ENCODE data around the gene AOPEP. TPM values are rescaled to one million over a fixed set of nuclear protein-coding genes. Genes with fewer than 3 reads are reported as not detected.

Gene AOPEP
- total and polyA plus RNA-seq, 11 donors: 105 to 310 (median 185) TPM

DNA sequence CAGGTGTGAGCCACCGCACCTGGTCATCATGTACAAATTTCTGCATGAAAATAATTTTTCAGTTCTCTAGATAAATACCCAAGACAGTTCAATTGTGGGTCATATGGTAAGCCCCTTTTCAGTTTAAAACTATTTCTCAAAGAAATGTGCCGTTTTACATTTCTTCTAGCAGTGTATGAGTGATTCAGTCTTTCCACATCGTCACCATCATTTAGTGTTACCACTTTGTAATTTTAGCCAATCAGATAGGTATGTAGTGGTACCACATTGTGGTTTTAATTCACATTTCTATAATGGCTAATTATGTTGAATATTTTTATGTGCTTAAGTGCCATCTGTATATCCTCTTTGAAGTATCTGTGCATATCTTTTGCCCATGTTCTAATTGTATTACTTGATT, 163.1 kb downstream of the AOPEP start:
- DNase-seq (no peak), ATAC-seq (no peak)
- no peak overlapping the region for H3K4me3 ChIP-seq
- TF ChIP-seq, protein P1, sequence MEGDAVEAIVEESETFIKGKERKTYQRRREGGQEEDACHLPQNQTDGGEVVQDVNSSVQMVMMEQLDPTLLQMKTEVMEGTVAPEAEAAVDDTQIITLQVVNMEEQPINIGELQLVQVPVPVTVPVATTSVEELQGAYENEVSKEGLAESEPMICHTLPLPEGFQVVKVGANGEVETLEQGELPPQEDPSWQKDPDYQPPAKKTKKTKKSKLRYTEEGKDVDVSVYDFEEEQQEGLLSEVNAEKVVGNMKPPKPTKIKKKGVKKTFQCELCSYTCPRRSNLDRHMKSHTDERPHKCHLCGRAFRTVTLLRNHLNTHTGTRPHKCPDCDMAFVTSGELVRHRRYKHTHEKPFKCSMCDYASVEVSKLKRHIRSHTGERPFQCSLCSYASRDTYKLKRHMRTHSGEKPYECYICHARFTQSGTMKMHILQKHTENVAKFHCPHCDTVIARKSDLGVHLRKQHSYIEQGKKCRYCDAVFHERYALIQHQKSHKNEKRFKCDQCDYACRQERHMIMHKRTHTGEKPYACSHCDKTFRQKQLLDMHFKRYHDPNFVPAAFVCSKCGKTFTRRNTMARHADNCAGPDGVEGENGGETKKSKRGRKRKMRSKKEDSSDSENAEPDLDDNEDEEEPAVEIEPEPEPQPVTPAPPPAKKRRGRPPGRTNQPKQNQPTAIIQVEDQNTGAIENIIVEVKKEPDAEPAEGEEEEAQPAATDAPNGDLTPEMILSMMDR (IDR thresholded peaks at IDR 0.05): no peak
- no peak for TF ChIP-seq POLR2A (IDR thresholded peaks at IDR 0.05)
- WGBS, 4 donors: 97 to 100% (median 98%) methylated on average over 3 of the region's 3 CpGs
- peaks cover 0 to 17% (median 10%) of the 10 kb centered on the region in 12 donors for H3K4me1 ChIP-seq
- no peak overlapping the region for H3K27ac ChIP-seq
- H3K36me3 ChIP-seq: no peaks in the 10 kb centered on the region
- no peaks in the 10 kb centered on the region for H3K27me3 ChIP-seq
- H3K9me3 ChIP-seq: peaks cover 0 to 16% (median 2%) of the 10 kb centered on the region in 12 donors
- intact Hi-C loops (cut with DNase I): no loop called here

DNA sequence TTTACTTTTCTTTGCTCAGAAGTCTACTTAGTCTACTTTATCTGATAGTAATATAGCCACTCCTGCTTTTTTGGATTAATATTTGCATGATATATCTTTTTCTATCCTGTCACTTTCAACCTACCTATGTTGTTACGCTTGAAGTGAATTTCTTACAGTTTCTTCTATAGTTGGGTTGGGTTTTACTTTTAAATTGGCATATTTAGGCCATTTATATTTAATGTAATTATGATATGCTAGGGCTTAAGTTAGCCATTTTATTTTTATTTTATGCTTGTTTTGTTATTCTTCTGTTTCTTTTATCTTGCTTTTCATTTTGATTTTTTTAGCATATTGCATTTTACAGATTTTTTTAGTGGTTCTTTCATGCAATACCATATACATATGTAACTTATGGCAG, 164.7 kb downstream of the AOPEP start:
- no peak overlapping the region for H3K4me3 ChIP-seq
- intact Hi-C loops (cut with DNase I): no loop called here
- DNase-seq (no peak), ATAC-seq (no peak)
- H3K36me3 ChIP-seq: no peaks in the 10 kb centered on the region
- TF ChIP-seq POLR2A (IDR thresholded peaks at IDR 0.05): no peak
- TF ChIP-seq, protein P1 (IDR thresholded peaks at IDR 0.05): no peak
- H3K27ac ChIP-seq: no peak overlapping the region
- peaks cover 0 to 3% (median 0%) of the 10 kb centered on the region in 12 donors for H3K4me1 ChIP-seq
- WGBS, 4 donors: 96 to 99% (median 98%) methylated on average over 1 of the region's 1 CpG
- H3K9me3 ChIP-seq: peaks cover 0 to 16% (median 2%) of the 10 kb centered on the region in 12 donors
- H3K27me3 ChIP-seq: no peaks in the 10 kb centered on the region

DNA sequence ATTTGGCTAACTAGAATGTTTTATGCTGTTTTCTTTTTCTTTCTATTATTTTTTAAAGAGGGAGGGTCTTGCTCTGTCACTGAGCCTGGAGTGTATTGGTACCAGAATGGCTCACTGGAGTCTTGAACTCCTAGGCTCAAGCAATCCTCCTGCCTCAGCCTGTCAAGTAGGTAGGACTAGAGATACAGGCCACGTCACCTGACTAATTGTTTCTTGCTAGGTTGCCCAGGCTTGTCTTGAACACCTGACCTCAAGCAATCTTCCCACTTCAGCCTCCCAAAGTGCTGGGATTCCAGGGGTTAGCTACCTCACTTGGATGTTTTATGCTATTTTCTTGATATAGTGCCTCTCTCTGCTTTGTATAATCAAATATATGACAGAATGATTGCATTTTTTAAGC, 166.2 kb downstream of the AOPEP start:
- H3K27me3 ChIP-seq: no peaks in the 10 kb centered on the region
- intact Hi-C loops (cut with DNase I): no loop called here
- no peak for TF ChIP-seq POLR2A (IDR thresholded peaks at IDR 0.05)
- TF ChIP-seq, protein P1 (IDR thresholded peaks at IDR 0.05): no peak
- WGBS, 4 donors: 98 to 100% (median 100%) methylated on average over 1 of the region's 1 CpG
- no peak overlapping the region for H3K27ac ChIP-seq
- H3K9me3 ChIP-seq: peaks cover 0 to 16% (median 2%) of the 10 kb centered on the region in 12 donors
- ATAC-seq: no peak
- H3K4me1 ChIP-seq: no peaks in the 10 kb centered on the region
- H3K4me3 ChIP-seq: no peak overlapping the region
- no peaks in the 10 kb centered on the region for H3K36me3 ChIP-seq
- DNase-seq: no peak

DNA sequence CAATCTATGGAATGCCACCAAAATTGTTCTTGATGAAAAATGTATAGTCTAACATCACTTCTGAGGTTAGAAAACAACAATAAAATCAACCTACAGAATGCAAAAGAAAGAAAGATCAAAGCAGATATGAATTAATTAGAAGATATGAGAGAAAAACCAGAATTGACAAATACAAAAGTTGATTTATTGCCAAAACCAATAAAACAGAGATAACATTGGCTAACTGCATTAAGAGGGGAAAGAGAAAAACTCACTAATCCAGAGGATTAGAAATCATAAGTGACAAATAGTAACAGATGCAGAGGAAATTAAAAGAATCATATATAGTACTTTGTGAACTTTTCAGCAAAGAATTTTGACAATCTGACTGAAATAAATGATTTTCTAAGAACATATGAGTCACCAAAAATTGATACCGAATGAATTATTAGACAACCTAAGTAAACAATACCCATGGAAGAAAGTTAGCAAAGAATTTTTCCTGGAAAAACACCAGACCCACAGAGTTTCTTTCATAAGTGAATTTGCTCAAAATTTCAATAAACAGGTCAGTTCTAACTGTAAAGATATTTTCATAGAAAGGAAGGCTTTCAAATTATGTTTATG, 167.7 kb downstream of the AOPEP start:
- H3K9me3 ChIP-seq: peaks cover 0 to 16% (median 2%) of the 10 kb centered on the region in 12 donors
- H3K27me3 ChIP-seq: no peaks in the 10 kb centered on the region
- no peak overlapping the region for H3K4me3 ChIP-seq
- no peak for DNase-seq
- no peak overlapping the region for H3K27ac ChIP-seq
- no peak for ATAC-seq
- WGBS, 4 donors: 71 to 87% (median 85%) methylated on average over 1 of the region's 1 CpG
- intact Hi-C loops (cut with DNase I): no loop called here
- H3K36me3 ChIP-seq: no peaks in the 10 kb centered on the region
- no peaks in the 10 kb centered on the region for H3K4me1 ChIP-seq
- no peak for TF ChIP-seq POLR2A (IDR thresholded peaks at IDR 0.05)
- TF ChIP-seq, protein P1 (IDR thresholded peaks at IDR 0.05): no peak

Measured in heart left ventricle (tissue), 16 donors.